GM04503 (cell line): Measurements from ENCODE around the gene MIAT.
"Not testable (repeated sequence)": the region's sequence is repeated elsewhere in the genome, so short reads cannot be mapped to it uniquely, and the experiment has no call there.

Experiments
- DNase-seq: peaks from one replicate; pipeline ENCODE4 v3.0.0-alpha.2; 2012; ENCODE audit warnings: low read depth

MIAT gene

GRCh38 chr22:26656891-26657851, at the start of gene MIAT:
MIAT (plus strand) TSS chr22:26657588.
- no peak for DNase-seq

GRCh38 chr22:26608129-26608528, 49.3 kb upstream of the MIAT start:
- DNase-seq: no peak

GRCh38 chr22:26609287-26609686, 48.1 kb upstream of the MIAT start:
- no peak for DNase-seq

GRCh38 chr22:26610072-26610958, 47.1 kb upstream of the MIAT start:
- peak; percentile 79 for DNase-seq

- no peak for DNase-seq
These were observed 46.4 kb upstream of the MIAT start for GRCh38 chr22:26610996-26611395.

GRCh38 chr22:26612652-26613051, 44.7 kb upstream of the MIAT start:
- no peak for DNase-seq

GRCh38 chr22:26613753-26614152, 43.6 kb upstream of the MIAT start:
- DNase-seq: not testable (repeated sequence)

GRCh38 chr22:26614322-26614721, 43.1 kb upstream of the MIAT start:
- DNase-seq: no peak

- DNase-seq: no peak
These were observed 42.2 kb upstream of the MIAT start for GRCh38 chr22:26615149-26615548.

GRCh38 chr22:26615830-26616435, 41.5 kb upstream of the MIAT start:
- DNase-seq: no peak

- no peak for DNase-seq
These were observed 40.7 kb upstream of the MIAT start for GRCh38 chr22:26616650-26617049.

GRCh38 chr22:26617271-26618199, 39.9 kb upstream of the MIAT start, which contains the start of gene CRYBB1:
CRYBB1 (minus strand) TSS chr22:26618027; CDS start chr22:26616319, 1,708 bp downstream.
- DNase-seq: no peak

GRCh38 chr22:26618455-26618854, 38.9 kb upstream of the MIAT start:
- DNase-seq: no peak

GRCh38 chr22:26619510-26619909, 37.9 kb upstream of the MIAT start:
- DNase-seq: no peak

GRCh38 chr22:26620197-26620596, 37.2 kb upstream of the MIAT start:
- no peak for DNase-seq

GRCh38 chr22:26621663-26622062, 35.7 kb upstream of the MIAT start, which contains the start of gene CRYBA4:
CRYBA4 (plus strand) TSS chr22:26621963; CDS start chr22:26622597, 634 bp downstream.
- no peak for DNase-seq

GRCh38 chr22:26623984-26624383, 33.4 kb upstream of the MIAT start:
- DNase-seq: no peak

GRCh38 chr22:26624803-26625202, 32.6 kb upstream of the MIAT start:
- DNase-seq: no peak

GRCh38 chr22:26629988-26630761, 27.2 kb upstream of the MIAT start:
- no peak for DNase-seq

GRCh38 chr22:26631282-26631681, 26.1 kb upstream of the MIAT start:
- DNase-seq: no peak
